ENCODE results near the gene RFNG.

DNA sequence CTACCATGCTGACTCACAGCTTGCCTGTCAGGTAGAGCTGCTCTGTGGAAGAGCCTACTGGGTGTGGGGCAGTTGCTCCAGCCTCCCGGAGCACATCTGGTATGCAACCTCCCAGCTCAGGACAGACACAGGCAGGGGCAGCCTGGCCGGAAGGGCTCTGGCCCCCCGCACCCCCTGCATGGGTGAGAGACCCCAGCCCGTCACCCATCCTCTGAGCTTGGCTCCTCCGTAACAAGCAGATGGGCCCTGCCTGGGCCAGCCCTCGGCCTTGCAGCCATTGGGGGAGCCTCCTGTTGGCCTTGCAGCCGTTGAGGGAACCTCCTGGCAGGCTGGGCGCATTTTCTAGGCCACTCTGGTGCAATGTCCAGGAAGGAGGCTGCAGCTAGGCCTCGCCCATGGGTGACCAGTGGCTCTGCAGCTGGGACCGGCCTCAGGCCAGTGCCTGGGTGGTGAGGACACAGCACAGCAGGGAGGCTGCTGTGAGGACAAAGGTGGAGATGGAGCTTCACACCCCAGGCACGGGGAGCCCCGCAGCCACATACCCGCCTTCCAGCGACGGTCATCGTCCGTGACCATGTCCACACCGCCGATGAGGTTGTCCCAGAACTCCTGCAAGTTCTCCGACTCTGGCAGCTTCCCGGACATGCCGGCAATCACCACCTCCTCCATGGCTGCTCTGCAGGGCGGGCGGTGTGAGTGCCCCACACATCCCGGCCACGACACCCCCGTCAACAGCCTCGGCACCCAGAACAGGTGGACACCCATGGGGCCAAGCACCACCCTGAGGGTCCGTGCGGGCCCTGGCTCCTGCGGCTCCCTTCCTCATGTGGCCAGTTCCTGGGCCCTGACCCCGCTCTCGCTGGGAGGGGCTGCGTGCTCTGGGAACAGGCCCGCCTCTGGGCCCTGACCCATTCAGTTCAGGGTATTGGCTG lies 44.4 kb upstream of the RFNG start:
- no peak for TF ChIP-seq CTCF (IDR thresholded peaks at IDR 0.05)
- no peak for TF ChIP-seq POLR2A (IDR thresholded peaks at IDR 0.05)

Data from testis (tissue), 2 donors.